Fibroblast of villous mesenchyme (primary cell): Measurements from ENCODE around the gene JPH4. TPM values are rescaled to one million over a fixed set of nuclear protein-coding genes. Genes with fewer than 3 reads are reported as not detected.

Experiments
- DNase-seq: peaks from one replicate; pipeline ENCODE4 v3.0.0-alpha.2; 2010; ENCODE audit warnings: low read depth
- H3K4me3 ChIP-seq: 2 replicates; pipeline ENCODE4 v1.5.1; 2011; ENCODE audit warnings: low read depth, mild to moderate bottlenecking, low read length
- CTCF ChIP-seq: IDR thresholded peaks from 2 replicates; pipeline ENCODE4 v1.5.1; 2012; ENCODE audit warnings: low read depth, mild to moderate bottlenecking, low read length; ENCODE audit not compliant: insufficient read depth
- total RNA-seq: library from RNA; depleted of rRNA; stranded (reverse); fragments of >200 nt; gene quantifications from 2 replicates; pipeline ENCODE4 v1.2.3, GENCODE V29; 2012

Gene JPH4
- total RNA-seq, 1 donor: not detected

DNA sequence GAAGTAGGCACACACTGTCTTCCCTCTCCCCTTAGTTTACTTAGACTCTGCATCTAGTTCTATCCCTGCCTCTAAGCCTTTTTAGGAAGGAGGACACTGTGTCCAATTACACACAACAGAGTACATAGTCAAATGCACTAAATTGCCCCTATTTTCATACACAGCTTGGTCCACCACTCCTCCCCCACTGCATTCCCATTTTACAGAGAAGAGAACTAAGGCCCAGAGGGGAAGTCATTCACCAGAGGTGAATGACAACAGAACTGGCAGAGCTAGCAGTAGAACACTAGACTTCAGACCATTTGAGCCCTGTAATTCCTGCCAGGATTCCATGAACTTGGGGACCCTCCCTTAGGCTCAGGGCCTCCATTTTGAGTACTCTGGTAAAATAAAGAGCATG lies 1.1 kb upstream of the JPH4 start:
- TF ChIP-seq CTCF: no peak
- DNase-seq: no peak
- H3K4me3 ChIP-seq: no peak overlapping the region

DNA sequence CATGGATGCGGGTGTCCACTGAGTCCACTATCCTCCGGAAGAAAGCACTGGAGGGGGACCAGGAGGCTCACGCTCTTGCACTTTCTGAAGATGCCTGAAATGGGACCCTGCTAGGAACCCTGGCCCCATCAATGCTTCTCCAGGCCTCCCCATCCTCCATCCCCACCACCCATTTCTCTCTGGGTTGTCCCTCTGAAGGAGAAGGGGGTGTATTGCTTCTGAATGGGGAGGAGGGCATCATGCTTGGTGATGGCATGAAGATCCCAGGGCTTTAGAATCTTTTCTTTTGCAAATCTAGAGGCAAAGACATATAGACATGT lies 681 bp upstream of the JPH4 start:
- no peak overlapping the region for H3K4me3 ChIP-seq
- TF ChIP-seq CTCF: no peak
- no peak for DNase-seq

GRCh38 chr14:23577710-23578392 lies 739 bp downstream of the JPH4 start:
- no peak for TF ChIP-seq CTCF
- no peak overlapping the region for H3K4me3 ChIP-seq
- no peak for DNase-seq

DNA sequence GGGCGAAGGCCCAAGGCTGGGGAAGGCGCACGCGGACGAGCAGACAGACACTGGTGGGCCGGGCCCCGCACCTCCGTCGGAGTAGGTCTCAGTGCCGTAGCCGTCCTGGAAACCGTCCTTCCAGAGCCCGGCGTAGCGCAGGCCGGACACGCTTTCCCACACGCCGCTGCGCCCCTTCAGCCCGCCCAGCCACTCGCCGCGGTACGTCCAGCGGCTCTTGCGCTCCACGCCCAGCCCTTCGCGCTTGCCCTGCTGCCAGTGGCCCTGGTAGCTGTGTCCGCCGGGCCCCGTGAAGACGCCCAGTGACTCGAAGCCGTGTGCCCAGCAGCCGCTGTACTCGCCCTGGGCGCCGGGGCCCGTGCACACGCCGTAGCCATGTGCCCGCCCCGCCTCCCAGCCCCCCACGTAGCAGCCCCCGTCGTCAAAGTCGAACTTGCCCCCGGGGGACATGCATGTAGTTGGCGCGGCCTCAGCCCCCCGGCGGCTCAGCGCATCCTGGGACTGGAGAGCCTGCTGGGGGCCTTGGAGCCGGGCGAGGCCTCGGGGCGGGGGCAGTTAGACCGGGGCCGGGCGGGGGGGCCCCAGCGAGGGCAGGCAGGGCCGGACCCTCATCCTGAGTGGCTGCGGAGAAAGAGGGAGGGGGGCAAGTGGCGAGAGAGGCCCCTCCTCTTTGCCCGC lies 1.4 kb downstream of the JPH4 start:
- no peak for TF ChIP-seq CTCF
- DNase-seq: no peak
- no peak overlapping the region for H3K4me3 ChIP-seq

DNA sequence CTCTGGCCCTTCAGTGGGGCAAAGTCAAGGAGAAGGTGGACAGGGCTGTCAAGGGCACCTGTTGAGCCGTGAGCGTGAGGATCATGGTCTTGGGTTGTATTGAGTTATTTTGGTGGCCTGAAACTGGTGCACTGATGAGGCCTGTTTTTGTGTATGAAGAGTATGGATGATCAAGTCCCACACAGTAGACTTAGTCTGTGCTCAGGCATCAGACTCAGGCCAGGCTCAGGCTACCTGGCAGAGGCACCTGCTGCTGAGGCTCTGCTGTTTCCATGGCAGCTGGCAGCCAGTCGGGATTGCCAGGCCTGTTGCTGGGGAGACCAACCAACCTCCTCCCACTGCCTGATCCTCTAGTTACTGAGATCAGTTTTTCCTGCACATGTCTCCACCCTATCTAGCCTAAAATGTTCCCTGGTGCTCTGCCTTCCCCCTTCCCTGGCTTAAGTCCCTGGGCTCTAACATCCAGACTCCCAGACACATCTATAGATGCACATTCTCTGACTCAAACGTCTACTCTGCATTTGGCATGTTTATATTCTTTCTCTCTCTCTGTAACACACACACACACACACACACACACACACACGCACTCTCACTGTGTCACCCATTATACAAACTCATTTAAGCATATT lies 5.1 kb downstream of the JPH4 start:
- DNase-seq: no peak
- no peak overlapping the region for H3K4me3 ChIP-seq
- no peak for TF ChIP-seq CTCF

- TF ChIP-seq CTCF: no peak
- DNase-seq: no peak
- H3K4me3 ChIP-seq: no peak overlapping the region
These were observed 5.8 kb downstream of the JPH4 start for GRCh38 chr14:23572836-23573235.
